HEK293 (cell line): Measurements from ENCODE around the gene TP63.

Source experiments
- CTCF ChIA-PET: fragments of 350-600 bp; formaldehyde crosslinking; extraction: SDS; loops from one replicate; lab custom pipeline; 2021; ENCODE audit warnings: antibody characterized with exemption; lab: Yijun Ruan, JAX
- POLR2A ChIA-PET: fragments of 300-600 bp; formaldehyde crosslinking; extraction: SDS; loops from one replicate; lab custom pipeline; 2020; ENCODE audit warnings: antibody characterized with exemption, inconsistent platforms; lab: Yijun Ruan, JAX
- H3K27ac ChIP-seq: fragments of 200-500 bp; sonication (Bioruptor generic); 2 replicates; pipeline ENCODE4 v1.5.1; 2014; ENCODE audit warnings: low read depth, low read length, control low read depth, inconsistent platforms; ENCODE audit errors: extremely low read depth
- H3K36me3 ChIP-seq, 2 experiments: fragments of 200-500 bp in 1 of 2; sonication (Bioruptor generic) in 1 of 2; 1 replicate in 1 of 2; 2 replicates in 1 of 2; pipeline ENCODE4 v1.5.1; 2014 to 2017; ENCODE audit warnings: inconsistent platforms in 2 of 2, low read length in 2 of 2; ENCODE audit not compliant: control insufficient read depth in 2 of 2, insufficient read depth in 1 of 2
- H3K4me1 ChIP-seq: fragments of 200-500 bp; sonication (Bioruptor generic); 2 replicates; pipeline ENCODE4 v1.5.1; 2014; ENCODE audit warnings: mild to moderate bottlenecking, low read length, inconsistent platforms; ENCODE audit not compliant: control insufficient read depth, insufficient read depth
- H3K4me3 ChIP-seq: 2 replicates; pipeline ENCODE4 v1.5.1; 2011; ENCODE audit warnings: low read depth, mild to moderate bottlenecking, control low read depth, low read length, moderate library complexity
- H3K9me3 ChIP-seq: fragments of 200-500 bp; sonication (Bioruptor generic); 2 replicates; pipeline ENCODE4 v1.5.1; 2014; ENCODE audit warnings: low read depth, low read length, inconsistent platforms; ENCODE audit not compliant: control insufficient read depth, insufficient read depth
- HOXD13 ChIP-seq: sonication (generic); formaldehyde crosslinking; IDR thresholded peaks from 2 replicates; pipeline ENCODE4 v1.8.0; 2022; ENCODE audit warnings: missing genetic modification reagents, borderline replicate concordance
- MYNN ChIP-seq: fragments of 450-650 bp; formaldehyde crosslinking; IDR thresholded peaks from 2 replicates; pipeline ENCODE4 v1.5.1; 2016; ENCODE audit warnings: missing biosample characterization, missing genetic modification characterization, borderline replicate concordance
- RBAK ChIP-seq: fragments of 450-650 bp; formaldehyde crosslinking; IDR thresholded peaks from 2 replicates; pipeline ENCODE4 v1.5.1; 2016; ENCODE audit warnings: missing biosample characterization, missing genetic modification characterization
- ZFP37 ChIP-seq: fragments of 450-650 bp; formaldehyde crosslinking; IDR thresholded peaks from 2 replicates; pipeline ENCODE4 v1.5.1; 2016; ENCODE audit warnings: missing biosample characterization, missing genetic modification characterization
- ZFP69B ChIP-seq: fragments of 450-650 bp; formaldehyde crosslinking; IDR thresholded peaks from 2 replicates; pipeline ENCODE4 v1.5.1; 2016; ENCODE audit warnings: missing biosample characterization, missing genetic modification characterization
- ZNF211 ChIP-seq: fragments of 450-650 bp; formaldehyde crosslinking; IDR thresholded peaks from 2 replicates; pipeline ENCODE4 v1.5.1; 2016; ENCODE audit warnings: low read depth, missing biosample characterization, missing genetic modification characterization
- ZNF221 ChIP-seq: fragments of 450-650 bp; formaldehyde crosslinking; IDR thresholded peaks from 2 replicates; pipeline ENCODE4 v1.5.1; 2017; ENCODE audit warnings: missing biosample characterization, missing genetic modification characterization, borderline replicate concordance
- ZNF266 ChIP-seq: fragments of 450-650 bp; formaldehyde crosslinking; IDR thresholded peaks from 2 replicates; pipeline ENCODE4 v1.5.1; 2016; ENCODE audit warnings: missing biosample characterization, missing genetic modification characterization, low read depth
- ZNF354C ChIP-seq: fragments of 450-650 bp; formaldehyde crosslinking; IDR thresholded peaks from 2 replicates; pipeline ENCODE4 v1.5.1; 2016; ENCODE audit warnings: missing biosample characterization, missing genetic modification characterization, low read depth, borderline replicate concordance
- ZNF394 ChIP-seq: fragments of 450-650 bp; formaldehyde crosslinking; IDR thresholded peaks from 2 replicates; pipeline ENCODE4 v1.5.1; 2016; ENCODE audit warnings: missing biosample characterization, missing genetic modification characterization, mild to moderate bottlenecking, moderate library complexity, borderline replicate concordance
- ZNF555 ChIP-seq: fragments of 450-650 bp; formaldehyde crosslinking; conservative IDR thresholded peaks from 2 replicates; pipeline ENCODE4 v1.5.1; 2017; ENCODE audit warnings: missing biosample characterization, mild to moderate bottlenecking, missing genetic modification characterization, inconsistent platforms
- ZNF626 ChIP-seq: fragments of 450-650 bp; sonication (Bioruptor Pico); formaldehyde crosslinking; IDR thresholded peaks from 2 replicates; pipeline ENCODE4 v1.5.1; 2018; ENCODE audit warnings: missing biosample characterization, missing genetic modification characterization, inconsistent platforms
- ZNF658 ChIP-seq: fragments of 450-650 bp; formaldehyde crosslinking; IDR thresholded peaks from 2 replicates; pipeline ENCODE4; 2016; ENCODE audit warnings: missing biosample characterization, missing genetic modification characterization
- ZNF660 ChIP-seq: fragments of 450-650 bp; IDR thresholded peaks from 2 replicates; pipeline ENCODE4 v1.5.1; 2018; ENCODE audit warnings: missing biosample characterization, mild to moderate bottlenecking, missing genetic modification characterization
- ZNF707 ChIP-seq: fragments of 450-650 bp; formaldehyde crosslinking; IDR thresholded peaks from 2 replicates; pipeline ENCODE4 v1.5.1; 2016; ENCODE audit warnings: missing biosample characterization, missing genetic modification characterization
- ZSCAN30 ChIP-seq: fragments of 450-650 bp; IDR thresholded peaks from 2 replicates; pipeline ENCODE4 v1.5.1; 2018; ENCODE audit warnings: missing biosample characterization, mild to moderate bottlenecking, missing genetic modification characterization, moderate library complexity
- TF ChIP-seq, protein P1 (sequence below): fragments of 450-650 bp; formaldehyde crosslinking; IDR thresholded peaks from 2 replicates; pipeline ENCODE4 v1.5.1; 2017; ENCODE audit warnings: missing biosample characterization, missing genetic modification characterization
- TF ChIP-seq, protein P2 (sequence below): sonication (generic); formaldehyde crosslinking; IDR thresholded peaks from 2 replicates; pipeline ENCODE4 v1.8.1; 2022; ENCODE audit warnings: mild to moderate bottlenecking, moderate library complexity, missing genetic modification reagents
- TF ChIP-seq, protein P3 (sequence below): fragments of 450-650 bp; formaldehyde crosslinking; IDR thresholded peaks from 2 replicates; pipeline ENCODE4 v1.5.1; 2016; ENCODE audit warnings: missing biosample characterization, missing genetic modification characterization
- TF ChIP-seq, protein P4 (sequence below): fragments of 450-650 bp; formaldehyde crosslinking; IDR thresholded peaks from 2 replicates; pipeline ENCODE4 v1.5.1; 2016; ENCODE audit warnings: missing biosample characterization, missing genetic modification characterization
- TF ChIP-seq, protein P5 (sequence below): fragments of 450-650 bp; formaldehyde crosslinking; IDR thresholded peaks from 2 replicates; pipeline ENCODE4 v1.5.1; 2016; ENCODE audit warnings: missing biosample characterization, missing genetic modification characterization
- TF ChIP-seq, protein P6 (sequence below): fragments of 450-650 bp; formaldehyde crosslinking; IDR thresholded peaks from 2 replicates; pipeline ENCODE4 v1.5.1; 2016; ENCODE audit warnings: missing biosample characterization, missing genetic modification characterization

Gene TP63

DNA sequence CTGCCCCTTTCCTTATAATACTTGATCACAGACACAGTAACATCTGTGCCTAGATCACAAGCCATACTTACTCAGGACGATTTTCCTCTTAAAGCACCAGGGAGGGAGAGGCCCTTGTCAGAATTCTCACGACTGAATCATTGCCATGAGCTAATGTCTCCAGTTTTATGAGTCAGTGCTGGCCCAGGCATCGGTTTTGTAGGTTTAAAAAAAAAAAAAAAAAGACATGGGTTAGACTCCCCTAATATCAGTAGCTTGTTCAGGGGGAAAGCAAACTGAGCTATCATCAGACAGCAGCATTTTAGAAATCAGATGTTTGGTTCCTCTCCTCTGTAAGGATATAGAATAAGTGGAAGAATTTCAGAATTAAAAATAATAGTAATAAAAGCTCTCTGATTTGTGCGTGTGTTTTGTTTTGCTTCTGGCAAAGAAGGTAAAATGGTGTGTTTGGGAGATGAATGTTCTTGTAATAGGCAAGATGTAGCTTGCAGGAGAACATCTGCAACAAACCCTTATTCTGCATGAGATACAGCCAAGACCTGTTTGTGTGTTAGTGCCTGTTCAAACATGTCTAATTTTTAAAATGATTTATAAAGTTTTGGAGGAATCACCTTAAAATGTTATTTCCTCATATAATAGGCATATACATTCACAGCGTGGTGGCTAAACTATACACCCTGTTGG, 193.6 kb downstream of the TP63 start (continued):
- TF ChIP-seq, protein P1, sequence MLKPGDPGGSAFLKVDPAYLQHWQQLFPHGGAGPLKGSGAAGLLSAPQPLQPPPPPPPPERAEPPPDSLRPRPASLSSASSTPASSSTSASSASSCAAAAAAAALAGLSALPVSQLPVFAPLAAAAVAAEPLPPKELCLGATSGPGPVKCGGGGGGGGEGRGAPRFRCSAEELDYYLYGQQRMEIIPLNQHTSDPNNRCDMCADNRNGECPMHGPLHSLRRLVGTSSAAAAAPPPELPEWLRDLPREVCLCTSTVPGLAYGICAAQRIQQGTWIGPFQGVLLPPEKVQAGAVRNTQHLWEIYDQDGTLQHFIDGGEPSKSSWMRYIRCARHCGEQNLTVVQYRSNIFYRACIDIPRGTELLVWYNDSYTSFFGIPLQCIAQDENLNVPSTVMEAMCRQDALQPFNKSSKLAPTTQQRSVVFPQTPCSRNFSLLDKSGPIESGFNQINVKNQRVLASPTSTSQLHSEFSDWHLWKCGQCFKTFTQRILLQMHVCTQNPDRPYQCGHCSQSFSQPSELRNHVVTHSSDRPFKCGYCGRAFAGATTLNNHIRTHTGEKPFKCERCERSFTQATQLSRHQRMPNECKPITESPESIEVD (tag by site-specific recombination), result 0 out of 2 replicates have a peak, but pooled peaks have one; percentile 20
- TF ChIP-seq MYNN (no peak), RBAK (no peak), ZNF266 (tag by site-specific recombination) (no peak), ZNF211 (tag by site-specific recombination) (no peak), ZNF707 (tag by site-specific recombination) (no peak), ZNF660 (tag by site-specific recombination) (0 out of 2 replicates have a peak, but pooled peaks have one; percentile 20), ZFP37 (no peak), ZSCAN30 (tag by site-specific recombination) (no peak), ZNF555 (tag by site-specific recombination) (no peak)
- TF ChIP-seq, protein P2, sequence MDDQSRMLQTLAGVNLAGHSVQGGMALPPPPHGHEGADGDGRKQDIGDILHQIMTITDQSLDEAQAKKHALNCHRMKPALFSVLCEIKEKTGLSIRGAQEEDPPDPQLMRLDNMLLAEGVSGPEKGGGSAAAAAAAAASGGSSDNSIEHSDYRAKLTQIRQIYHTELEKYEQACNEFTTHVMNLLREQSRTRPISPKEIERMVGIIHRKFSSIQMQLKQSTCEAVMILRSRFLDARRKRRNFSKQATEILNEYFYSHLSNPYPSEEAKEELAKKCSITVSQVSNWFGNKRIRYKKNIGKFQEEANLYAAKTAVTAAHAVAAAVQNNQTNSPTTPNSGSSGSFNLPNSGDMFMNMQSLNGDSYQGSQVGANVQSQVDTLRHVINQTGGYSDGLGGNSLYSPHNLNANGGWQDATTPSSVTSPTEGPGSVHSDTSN (CRISPR knock-in tag), result no peak
- TF ChIP-seq, protein P3, sequence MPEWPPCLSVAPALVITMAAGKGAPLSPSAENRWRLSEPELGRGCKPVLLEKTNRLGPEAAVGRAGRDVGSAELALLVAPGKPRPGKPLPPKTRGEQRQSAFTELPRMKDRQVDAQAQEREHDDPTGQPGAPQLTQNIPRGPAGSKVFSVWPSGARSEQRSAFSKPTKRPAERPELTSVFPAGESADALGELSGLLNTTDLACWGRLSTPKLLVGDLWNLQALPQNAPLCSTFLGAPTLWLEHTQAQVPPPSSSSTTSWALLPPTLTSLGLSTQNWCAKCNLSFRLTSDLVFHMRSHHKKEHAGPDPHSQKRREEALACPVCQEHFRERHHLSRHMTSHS (tag by site-specific recombination), result no peak
- TF ChIP-seq, protein P4, sequence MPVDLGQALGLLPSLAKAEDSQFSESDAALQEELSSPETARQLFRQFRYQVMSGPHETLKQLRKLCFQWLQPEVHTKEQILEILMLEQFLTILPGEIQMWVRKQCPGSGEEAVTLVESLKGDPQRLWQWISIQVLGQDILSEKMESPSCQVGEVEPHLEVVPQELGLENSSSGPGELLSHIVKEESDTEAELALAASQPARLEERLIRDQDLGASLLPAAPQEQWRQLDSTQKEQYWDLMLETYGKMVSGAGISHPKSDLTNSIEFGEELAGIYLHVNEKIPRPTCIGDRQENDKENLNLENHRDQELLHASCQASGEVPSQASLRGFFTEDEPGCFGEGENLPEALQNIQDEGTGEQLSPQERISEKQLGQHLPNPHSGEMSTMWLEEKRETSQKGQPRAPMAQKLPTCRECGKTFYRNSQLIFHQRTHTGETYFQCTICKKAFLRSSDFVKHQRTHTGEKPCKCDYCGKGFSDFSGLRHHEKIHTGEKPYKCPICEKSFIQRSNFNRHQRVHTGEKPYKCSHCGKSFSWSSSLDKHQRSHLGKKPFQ, result no peak
- TF ChIP-seq, protein P5, sequence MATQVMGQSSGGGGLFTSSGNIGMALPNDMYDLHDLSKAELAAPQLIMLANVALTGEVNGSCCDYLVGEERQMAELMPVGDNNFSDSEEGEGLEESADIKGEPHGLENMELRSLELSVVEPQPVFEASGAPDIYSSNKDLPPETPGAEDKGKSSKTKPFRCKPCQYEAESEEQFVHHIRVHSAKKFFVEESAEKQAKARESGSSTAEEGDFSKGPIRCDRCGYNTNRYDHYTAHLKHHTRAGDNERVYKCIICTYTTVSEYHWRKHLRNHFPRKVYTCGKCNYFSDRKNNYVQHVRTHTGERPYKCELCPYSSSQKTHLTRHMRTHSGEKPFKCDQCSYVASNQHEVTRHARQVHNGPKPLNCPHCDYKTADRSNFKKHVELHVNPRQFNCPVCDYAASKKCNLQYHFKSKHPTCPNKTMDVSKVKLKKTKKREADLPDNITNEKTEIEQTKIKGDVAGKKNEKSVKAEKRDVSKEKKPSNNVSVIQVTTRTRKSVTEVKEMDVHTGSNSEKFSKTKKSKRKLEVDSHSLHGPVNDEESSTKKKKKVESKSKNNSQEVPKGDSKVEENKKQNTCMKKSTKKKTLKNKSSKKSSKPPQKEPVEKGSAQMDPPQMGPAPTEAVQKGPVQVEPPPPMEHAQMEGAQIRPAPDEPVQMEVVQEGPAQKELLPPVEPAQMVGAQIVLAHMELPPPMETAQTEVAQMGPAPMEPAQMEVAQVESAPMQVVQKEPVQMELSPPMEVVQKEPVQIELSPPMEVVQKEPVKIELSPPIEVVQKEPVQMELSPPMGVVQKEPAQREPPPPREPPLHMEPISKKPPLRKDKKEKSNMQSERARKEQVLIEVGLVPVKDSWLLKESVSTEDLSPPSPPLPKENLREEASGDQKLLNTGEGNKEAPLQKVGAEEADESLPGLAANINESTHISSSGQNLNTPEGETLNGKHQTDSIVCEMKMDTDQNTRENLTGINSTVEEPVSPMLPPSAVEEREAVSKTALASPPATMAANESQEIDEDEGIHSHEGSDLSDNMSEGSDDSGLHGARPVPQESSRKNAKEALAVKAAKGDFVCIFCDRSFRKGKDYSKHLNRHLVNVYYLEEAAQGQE (tag by site-specific recombination), result no peak

DNA sequence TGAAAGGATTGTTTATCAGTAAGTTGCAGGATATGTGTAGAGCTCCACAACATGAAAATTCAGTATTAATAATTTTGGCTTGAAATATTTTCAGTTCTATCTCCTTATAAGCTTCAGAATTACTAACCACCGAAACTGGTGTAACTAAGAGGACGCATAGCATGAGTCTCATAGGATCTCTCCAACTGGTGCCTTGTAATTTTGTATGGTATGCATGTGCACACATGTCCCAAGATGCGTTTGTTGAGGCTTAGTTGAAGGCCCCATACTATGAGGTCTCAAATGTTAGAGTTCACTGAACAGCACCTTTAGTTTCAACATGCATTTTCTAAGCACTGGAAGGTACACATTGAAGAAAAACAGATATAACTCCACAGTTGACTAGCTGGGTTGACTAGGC, 195.4 kb downstream of the TP63 start:
- CTCF ChIA-PET, result interaction anchor here (0.7 to 1.0 kb wide), 2 partner anchors 40 to 173 kb away, joined by 3 to 7 read pairs; no protein-coding TSS in a partner anchor
- no peak overlapping the region for H3K27ac ChIP-seq
- TF ChIP-seq ZNF626 (tag by site-specific recombination), result no peak
- TF ChIP-seq, protein P1 (tag by site-specific recombination), result no peak
- no peak for TF ChIP-seq ZNF658
- TF ChIP-seq ZFP69B (tag by site-specific recombination), result no peak
- TF ChIP-seq RBAK, result no peak
- no peak for TF ChIP-seq ZNF394 (tag by site-specific recombination)
- TF ChIP-seq HOXD13 (CRISPR knock-in tag), result no peak
- TF ChIP-seq ZNF221 (tag by site-specific recombination), result no peak
- TF ChIP-seq, protein P6, sequence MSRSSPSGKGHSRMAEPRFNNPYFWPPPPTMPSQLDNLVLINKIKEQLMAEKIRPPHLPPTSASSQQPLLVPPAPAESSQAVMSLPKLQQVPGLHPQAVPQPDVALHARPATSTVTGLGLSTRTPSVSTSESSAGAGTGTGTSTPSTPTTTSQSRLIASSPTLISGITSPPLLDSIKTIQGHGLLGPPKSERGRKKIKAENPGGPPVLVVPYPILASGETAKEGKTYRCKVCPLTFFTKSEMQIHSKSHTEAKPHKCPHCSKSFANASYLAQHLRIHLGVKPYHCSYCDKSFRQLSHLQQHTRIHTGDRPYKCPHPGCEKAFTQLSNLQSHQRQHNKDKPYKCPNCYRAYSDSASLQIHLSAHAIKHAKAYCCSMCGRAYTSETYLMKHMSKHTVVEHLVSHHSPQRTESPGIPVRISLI, result no peak
- TF ChIP-seq ZNF354C (tag by site-specific recombination), result no peak

More for the DNA sequence above, 195.4 kb downstream of the TP63 start:
- Histone ChIP-seq H3K4me3 (no peak overlapping the region), H3K4me1 (peaks cover 4% of the 10 kb centered on the region; the same call in 1 of the 2 replicates), H3K9me3 (no peaks in the 10 kb centered on the region), H3K36me3 (no peaks in the 10 kb centered on the region)
- POLR2A ChIA-PET, result no interaction called here
